SU-DHL-6 (cell line): ENCODE data around the gene SLC12A7.

Experiments used
- CTCF ChIP-seq: fragments of 200-600 bp; sonication (generic); IDR thresholded peaks from one replicate; pipeline ENCODE4 v1.5.1; 2017; ENCODE audit warnings: antibody characterized with exemption, mild to moderate bottlenecking, low read length, moderate library complexity; ENCODE audit not compliant: insufficient read depth, poor library complexity, severe bottlenecking
- EZH2phosphoT487 ChIP-seq: fragments of 200-600 bp; sonication (generic), shearing (Covaris generic); conservative IDR thresholded peaks from 2 replicates; pipeline ENCODE4 v1.6.1; 2018; ENCODE audit warnings: mild to moderate bottlenecking, antibody characterized with exemption, low read length, moderate library complexity, mixed read lengths

- TF ChIP-seq CTCF (no peak), EZH2phosphoT487 (no peak)
These were observed 74.7 kb downstream of the SLC12A7 start for GRCh38 chr5:1037123-1037670.
